Keratinocyte (primary cell): ENCODE data around the gene DLGAP1.

Source experiments
- CTCF ChIP-seq, 3 experiments: IDR thresholded peaks in 1 of 3; conservative IDR thresholded peaks in 1 of 3; optimal IDR thresholded peaks in 1 of 3; 2 replicates in 2 of 3; 3 replicates in 1 of 3; pipeline versions ENCODE3 to v1.5.1; 2011; ENCODE audit warnings: low read length in 3 of 3, mild to moderate bottlenecking in 3 of 3, moderate library complexity in 2 of 3, control low read depth in 1 of 3, inconsistent platforms in 1 of 3; ENCODE audit not compliant: insufficient read depth in 2 of 3; ENCODE audit errors: extremely low read depth in 1 of 3
- EZH2 ChIP-seq: IDR thresholded peaks from one replicate; pipeline ENCODE4 v1.6.1; 2012; ENCODE audit warnings: inconsistent platforms, mild to moderate bottlenecking, low read length, moderate library complexity

GRCh38 chr18:3869848-3870247 is 585.3 kb downstream of the DLGAP1 start:
- TF ChIP-seq CTCF (optimal IDR thresholded peaks at IDR 0.05 in 1 of 3, IDR thresholded peaks at IDR 0.05 in 1 of 3, conservative IDR thresholded peaks at IDR 0.05 in 1 of 3; ENCODE audit: extremely low read depth in 1 of 3, insufficient read depth in 2 of 3, low read length in 3 of 3), result peak in 2 of 3 experiments; percentile 40 to 41
- TF ChIP-seq EZH2, result no peak
